Prostate gland (tissue), 2 donors: ENCODE measurements around the gene C2orf72. TPM values are rescaled to one million over a fixed set of nuclear protein-coding genes. Genes with fewer than 3 reads are reported as not detected.
"Not testable (repeated sequence)": the region's sequence is repeated elsewhere in the genome, so short reads cannot be mapped to it uniquely, and the experiment has no call there.

Experiments used
- DNase-seq: peaks from one replicate; pipeline ENCODE4 v3.0.0-alpha.2; 2019; ENCODE audit warnings: low spot score
- H3K27ac ChIP-seq, 2 donors: fragments of 200-600 bp; sonication (generic); 2 replicates each; pipeline ENCODE4 v1.5.1; 2017 to 2019
- H3K27me3 ChIP-seq: fragments of 200-600 bp; sonication (generic); replicated peaks from 2 replicates; pipeline ENCODE4 v1.5.1; 2019; ENCODE audit not compliant: insufficient read depth
- H3K36me3 ChIP-seq, 2 donors: fragments of 200-600 bp; sonication (generic); 1 replicate in 1 of 2; 2 replicates in 1 of 2; pipeline versions ENCODE4 v1.5.1 to v1.8.1; 2017 to 2019
- H3K4me1 ChIP-seq: fragments of 200-600 bp; sonication (generic); replicated peaks from 2 replicates; pipeline ENCODE4 v1.5.1; 2019
- H3K4me3 ChIP-seq, 2 donors: fragments of 200-600 bp; sonication (generic); 2 replicates each; pipeline ENCODE4 v1.5.1; 2017 to 2019
- H3K9me3 ChIP-seq: fragments of 200-600 bp; sonication (generic); 2 replicates; pipeline ENCODE4 v1.5.1; 2017
- POLR2A ChIP-seq: fragments of 450-650 bp; IDR thresholded peaks from one replicate; pipeline ENCODE4 v1.6.1; 2016; ENCODE audit warnings: antibody characterized with exemption, mild to moderate bottlenecking
- POLR2AphosphoS5 ChIP-seq: sonication (generic); formaldehyde crosslinking; IDR thresholded peaks from one replicate; pipeline ENCODE4 v1.6.1; 2017; ENCODE audit warnings: antibody characterized with exemption
- WGBS: methylation state at CpG from one replicate; pipeline ENCODE4 v1.1.5; 2018; 5-methylcytosine and 5-hydroxymethylcytosine counted together
- intact Hi-C: fragments of 100-400 bp; cut with DNase I; formaldehyde crosslinking; loops from one replicate; pipeline ENCODE4 v1.14.2; 2022
- total RNA-seq, 2 donors: library from RNA; depleted of rRNA; stranded (reverse); fragments of >200 nt; gene quantifications; one replicate each; pipeline ENCODE4 v1.1.0, GENCODE V29; 2016
- TF ChIP-seq, protein P1 (sequence below), 4 experiments: fragments of 200-600 bp in 2 of 4; fragments of 450-650 bp in 2 of 4; sonication (generic) in 2 of 4; IDR thresholded peaks; 1 replicate in 3 of 4; 2 replicates in 1 of 4; pipeline ENCODE4 v1.5.1; 2016 to 2019; ENCODE audit warnings: antibody characterized with exemption in 4 of 4, mild to moderate bottlenecking in 2 of 4, moderate library complexity in 2 of 4

The C2orf72 gene
- total RNA-seq, 2 donors from 2014 or later, result 7.2 to 13.0 TPM

DNA sequence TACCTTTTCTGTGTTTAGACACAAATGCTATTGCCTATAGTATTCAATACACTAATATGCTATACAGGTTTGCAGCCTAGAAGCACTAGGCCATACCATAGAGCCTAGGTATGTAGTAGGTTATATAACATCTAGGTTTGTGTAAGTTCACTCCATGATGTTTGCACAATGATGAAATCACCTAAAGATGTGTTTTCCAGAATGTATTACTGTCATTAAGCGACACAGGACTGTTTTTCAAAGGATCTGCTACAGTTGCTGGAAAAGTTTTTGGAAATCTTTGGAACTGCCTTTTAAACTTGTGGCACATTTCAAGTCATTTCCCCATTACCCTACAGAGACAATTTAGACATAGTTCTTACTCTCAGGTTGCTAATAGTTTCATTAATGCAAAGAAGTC is 28.6 kb downstream of the C2orf72 start:
- H3K36me3 ChIP-seq, result peaks cover 0 to 11% of the 10 kb centered on the region in 2 donors
- WGBS, result 93% methylated on average over 1 of the region's 1 CpG

DNA sequence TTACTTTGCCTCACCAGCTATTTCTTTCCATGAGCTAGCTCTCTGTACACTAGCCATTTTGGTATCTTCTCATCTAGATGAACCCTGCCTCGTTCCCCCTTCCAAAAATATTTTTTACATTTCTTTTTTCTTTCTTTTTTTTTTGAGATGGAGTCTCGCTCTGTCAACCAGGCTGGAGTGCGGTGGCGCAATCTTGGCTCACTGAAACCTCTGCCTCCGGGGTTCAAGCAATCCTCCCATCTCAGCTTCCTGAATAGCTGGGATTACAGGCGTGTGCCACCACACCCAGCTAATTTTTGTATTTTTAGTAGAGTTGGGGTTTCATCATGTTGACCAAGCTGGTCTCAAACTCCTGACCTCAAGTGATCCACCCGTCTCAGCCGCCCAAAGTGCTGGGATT is 30.2 kb downstream of the C2orf72 start:
- DNase-seq, H3K9me3 ChIP-seq, H3K4me3 ChIP-seq, H3K4me1 ChIP-seq, intact Hi-C loops, H3K27me3 ChIP-seq, H3K27ac ChIP-seq: not testable (repeated sequence)
- peaks cover 0 to 11% of the 10 kb centered on the region in 2 donors for H3K36me3 ChIP-seq
- WGBS, result 86% methylated on average over 8 of the region's 8 CpGs

More for the DNA sequence above, 28.6 kb downstream of the C2orf72 start:
- intact Hi-C loops, result no loop called here
- Histone ChIP-seq H3K27me3 (no peaks in the 10 kb centered on the region), H3K27ac (no peak overlapping the region), H3K9me3 (no peaks in the 10 kb centered on the region), H3K4me3 (no peak overlapping the region), H3K4me1 (no peaks in the 10 kb centered on the region)
- DNase-seq, result no peak
- TF ChIP-seq POLR2AphosphoS5, result no peak
- TF ChIP-seq POLR2A, result no peak
- TF ChIP-seq, protein P1, sequence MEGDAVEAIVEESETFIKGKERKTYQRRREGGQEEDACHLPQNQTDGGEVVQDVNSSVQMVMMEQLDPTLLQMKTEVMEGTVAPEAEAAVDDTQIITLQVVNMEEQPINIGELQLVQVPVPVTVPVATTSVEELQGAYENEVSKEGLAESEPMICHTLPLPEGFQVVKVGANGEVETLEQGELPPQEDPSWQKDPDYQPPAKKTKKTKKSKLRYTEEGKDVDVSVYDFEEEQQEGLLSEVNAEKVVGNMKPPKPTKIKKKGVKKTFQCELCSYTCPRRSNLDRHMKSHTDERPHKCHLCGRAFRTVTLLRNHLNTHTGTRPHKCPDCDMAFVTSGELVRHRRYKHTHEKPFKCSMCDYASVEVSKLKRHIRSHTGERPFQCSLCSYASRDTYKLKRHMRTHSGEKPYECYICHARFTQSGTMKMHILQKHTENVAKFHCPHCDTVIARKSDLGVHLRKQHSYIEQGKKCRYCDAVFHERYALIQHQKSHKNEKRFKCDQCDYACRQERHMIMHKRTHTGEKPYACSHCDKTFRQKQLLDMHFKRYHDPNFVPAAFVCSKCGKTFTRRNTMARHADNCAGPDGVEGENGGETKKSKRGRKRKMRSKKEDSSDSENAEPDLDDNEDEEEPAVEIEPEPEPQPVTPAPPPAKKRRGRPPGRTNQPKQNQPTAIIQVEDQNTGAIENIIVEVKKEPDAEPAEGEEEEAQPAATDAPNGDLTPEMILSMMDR (IDR thresholded peaks at IDR 0.05), result no peak

DNA sequence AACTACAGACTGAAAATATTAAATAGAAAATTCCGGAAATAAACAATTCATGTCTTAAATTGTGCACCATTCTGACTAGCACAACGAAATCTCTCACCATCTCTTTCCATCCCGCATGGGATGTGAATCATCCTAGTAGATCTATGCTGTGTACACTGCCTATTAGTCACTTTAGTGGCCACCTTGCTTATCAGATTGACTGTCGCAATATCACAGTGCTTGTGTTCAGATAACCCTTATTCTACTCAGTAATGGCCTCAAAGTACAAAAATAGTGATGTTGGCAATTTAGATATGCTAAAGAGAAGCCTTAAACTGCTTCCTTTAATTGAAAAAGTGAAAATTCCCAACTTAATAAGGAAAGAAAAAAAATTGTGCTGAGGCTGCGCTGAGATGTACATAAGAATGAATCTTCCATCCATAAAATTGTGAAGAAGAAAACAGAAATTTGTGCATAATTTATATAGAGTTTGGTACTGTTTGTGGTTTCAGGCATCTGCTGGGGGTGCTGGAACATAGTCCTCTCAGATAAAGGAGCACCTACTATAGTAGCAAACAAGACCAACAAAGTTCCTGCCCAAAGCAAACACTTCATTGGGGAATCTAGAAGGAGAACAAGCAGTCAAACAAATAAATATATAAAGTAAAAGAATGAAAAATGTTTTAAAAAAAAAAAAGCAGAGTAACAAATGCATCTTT is 31.4 kb downstream of the C2orf72 start:
- DNase-seq, result no peak
- no peak overlapping the region for H3K4me3 ChIP-seq
- 88% methylated on average over 5 of the region's 5 CpGs for WGBS
- intact Hi-C loops, result no loop called here
- no peaks in the 10 kb centered on the region for H3K4me1 ChIP-seq
- H3K27ac ChIP-seq, result no peak overlapping the region
- no peaks in the 10 kb centered on the region for H3K27me3 ChIP-seq
- TF ChIP-seq, protein P1 (IDR thresholded peaks at IDR 0.05), result no peak
- TF ChIP-seq POLR2A (no peak), POLR2AphosphoS5 (no peak)
- peaks cover 0 to 8% of the 10 kb centered on the region in 2 donors for H3K36me3 ChIP-seq
- no peaks in the 10 kb centered on the region for H3K9me3 ChIP-seq

DNA sequence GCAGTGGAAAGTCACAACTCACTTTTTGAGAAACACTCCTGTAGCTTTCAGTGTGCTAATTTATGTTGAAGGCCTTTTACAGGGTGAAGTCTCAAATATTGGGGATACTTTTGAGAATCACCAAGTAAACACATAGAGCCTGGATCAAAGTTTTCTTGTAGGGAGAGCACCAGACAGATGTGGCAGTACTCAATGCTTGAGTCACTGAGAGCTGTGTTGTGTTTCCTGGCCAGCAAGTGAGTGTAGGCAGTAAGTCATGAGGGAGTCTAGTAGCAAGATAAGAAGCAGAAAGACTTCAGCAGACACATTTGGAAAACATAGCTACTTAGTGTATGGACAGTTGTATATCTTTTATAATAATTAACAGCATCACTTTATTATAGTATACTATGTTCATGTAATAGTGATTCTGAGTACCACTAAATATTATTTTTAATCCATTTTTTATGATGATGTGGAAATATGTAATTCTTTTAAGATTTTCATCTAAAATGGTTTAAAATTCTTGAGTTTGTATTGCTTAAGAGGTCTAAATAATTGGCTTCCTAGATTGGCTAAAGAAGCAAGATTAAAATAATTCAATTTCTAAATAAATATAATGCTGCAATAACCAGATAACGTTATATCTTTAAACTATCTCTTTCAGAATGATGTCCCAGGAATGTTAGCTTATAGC is 32.2 kb downstream of the C2orf72 start:
- H3K27ac ChIP-seq, result no peak overlapping the region
- H3K4me3 ChIP-seq, result no peak overlapping the region
- intact Hi-C loops, result no loop called here
- 76% methylated on average over 1 of the region's 1 CpG for whole genome bisulfite sequencing
- H3K27me3 ChIP-seq, result no peaks in the 10 kb centered on the region
- no peaks in the 10 kb centered on the region for H3K9me3 ChIP-seq
- no peaks in the 10 kb centered on the region for H3K4me1 ChIP-seq
- H3K36me3 ChIP-seq, result peaks cover 0 to 5% of the 10 kb centered on the region in 2 donors
- DNase-seq, result no peak
- TF ChIP-seq, protein P1 (IDR thresholded peaks at IDR 0.05), result no peak
- TF ChIP-seq POLR2A (no peak), POLR2AphosphoS5 (no peak)

DNA sequence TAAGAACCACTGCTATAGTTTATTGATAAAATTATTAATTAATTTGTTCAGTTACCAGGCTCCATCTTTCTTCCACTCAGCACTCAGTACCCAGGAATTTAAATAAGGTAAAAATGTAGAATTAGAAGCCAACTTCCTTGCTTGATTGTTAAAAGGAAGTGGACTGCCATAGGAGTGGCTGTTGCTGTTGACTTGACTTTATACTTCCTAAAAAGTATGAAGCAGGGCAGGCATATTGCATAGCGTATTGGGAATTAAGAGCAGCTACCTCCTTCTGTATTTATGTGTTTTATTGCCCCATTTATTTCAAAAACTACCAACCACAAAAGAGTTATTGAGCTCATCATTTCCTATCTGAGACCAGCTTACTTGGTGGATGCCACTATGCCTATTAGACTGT is 47.2 kb downstream of the C2orf72 start:
- intact Hi-C loops, result no loop called here
- no peak for DNase-seq
- peaks cover 6 to 11% of the 10 kb centered on the region in 2 donors for H3K36me3 ChIP-seq
- 87% methylated on average over 1 of the region's 1 CpG for WGBS
- no peaks in the 10 kb centered on the region for H3K27me3 ChIP-seq
- no peaks in the 10 kb centered on the region for H3K9me3 ChIP-seq
- H3K4me3 ChIP-seq, result no peak overlapping the region
- TF ChIP-seq POLR2A (no peak), POLR2AphosphoS5 (no peak)
- TF ChIP-seq, protein P1 (IDR thresholded peaks at IDR 0.05), result no peak
- no peak overlapping the region for H3K27ac ChIP-seq
- no peaks in the 10 kb centered on the region for H3K4me1 ChIP-seq
